Measurements from ENCODE around the gene EIPR1.
"Not testable (repeated sequence)": the region's sequence is repeated elsewhere in the genome, so short reads cannot be mapped to it uniquely, and the experiment has no call there.

Gene EIPR1

DNA sequence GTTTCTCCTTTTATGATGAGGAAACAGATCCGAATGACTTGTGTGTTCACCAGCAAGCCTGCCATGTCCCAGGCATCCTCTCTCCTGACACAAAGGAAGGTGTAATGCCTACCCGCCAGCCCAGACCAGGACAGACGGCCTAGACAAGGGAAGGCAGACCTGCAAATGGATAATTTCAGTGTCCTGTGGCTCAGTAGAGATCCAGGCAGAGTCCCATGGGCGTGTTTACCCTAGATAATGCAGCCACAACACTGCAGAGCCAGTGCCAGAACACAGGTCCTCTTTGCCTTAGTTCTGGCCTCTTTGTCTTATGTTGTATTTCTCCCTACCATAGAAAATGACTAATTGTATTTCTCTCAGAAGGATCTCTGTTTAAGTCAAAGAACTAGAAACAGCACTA is 14.6 kb upstream of the EIPR1 start:
- Histone ChIP-seq H3K4me1 (ENCODE audit: insufficient read depth, low read length) (no peaks in the 10 kb centered on the region), H3K36me3 (ENCODE audit: insufficient read depth, low read length) (peaks cover 60% of the 10 kb centered on the region), H2AFZ (ENCODE audit: low read depth, low read length) (no peak overlapping the region), H3K4me3 (ENCODE audit: low read length) (no peak overlapping the region), H3K9me3 (ENCODE audit: low read length) (peaks cover 8% of the 10 kb centered on the region), H3K27me3 (ENCODE audit: insufficient read depth, low read length) (no peaks in the 10 kb centered on the region)

- Histone ChIP-seq H2AFZ (ENCODE audit: low read depth, low read length) (no peak overlapping the region), H3K9me3 (ENCODE audit: low read length) (peaks cover 4% of the 10 kb centered on the region), H3K4me3 (ENCODE audit: low read length) (no peak overlapping the region), H3K27me3 (ENCODE audit: insufficient read depth, low read length) (no peaks in the 10 kb centered on the region), H3K4me1 (ENCODE audit: insufficient read depth, low read length) (no peaks in the 10 kb centered on the region), H3K36me3 (ENCODE audit: insufficient read depth, low read length) (peaks cover 66% of the 10 kb centered on the region)
Observed at GRCh38 chr2:3390041-3390440, 12.4 kb upstream of the EIPR1 start.

DNA sequence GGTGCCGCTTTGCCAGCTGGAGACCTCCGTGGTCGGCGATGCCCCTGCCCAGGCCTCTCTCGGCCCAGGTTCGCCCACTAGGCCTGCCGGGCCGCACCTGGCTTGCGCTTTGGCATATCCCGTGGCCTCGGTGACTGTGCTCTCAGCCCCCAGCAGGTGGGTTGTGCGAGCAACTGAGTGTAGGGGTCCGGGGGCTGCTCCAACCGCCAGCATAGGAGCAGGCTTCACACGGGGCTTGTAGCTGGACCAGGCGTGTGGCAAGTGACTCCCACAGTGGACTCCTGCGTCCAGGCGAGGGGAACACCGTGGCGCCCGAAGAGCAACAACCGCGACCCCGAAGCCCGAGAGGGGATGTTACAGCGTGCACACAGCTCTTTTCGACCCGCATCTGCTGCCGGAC is 11.6 kb upstream of the EIPR1 start:
- peaks cover 66% of the 10 kb centered on the region for H3K36me3 ChIP-seq (ENCODE audit: insufficient read depth, low read length)
- no peaks in the 10 kb centered on the region for H3K4me1 ChIP-seq (ENCODE audit: insufficient read depth, low read length)
- no peak overlapping the region for H2AFZ ChIP-seq (ENCODE audit: low read depth, low read length)
- H3K9me3 ChIP-seq (ENCODE audit: low read length), result peaks cover 4% of the 10 kb centered on the region
- H3K4me3 ChIP-seq (ENCODE audit: low read length), result no peak overlapping the region
- no peaks in the 10 kb centered on the region for H3K27me3 ChIP-seq (ENCODE audit: insufficient read depth, low read length)

GRCh38 chr2:3388412-3388738 is 10.8 kb upstream of the EIPR1 start:
- Histone ChIP-seq H2AFZ (ENCODE audit: low read depth, low read length) (no peak overlapping the region), H3K4me1 (ENCODE audit: insufficient read depth, low read length) (no peaks in the 10 kb centered on the region), H3K9me3 (ENCODE audit: low read length) (peaks cover 4% of the 10 kb centered on the region), H3K27me3 (ENCODE audit: insufficient read depth, low read length) (no peaks in the 10 kb centered on the region), H3K36me3 (ENCODE audit: insufficient read depth, low read length) (peaks cover 65% of the 10 kb centered on the region), H3K4me3 (ENCODE audit: low read length) (no peak overlapping the region)

DNA sequence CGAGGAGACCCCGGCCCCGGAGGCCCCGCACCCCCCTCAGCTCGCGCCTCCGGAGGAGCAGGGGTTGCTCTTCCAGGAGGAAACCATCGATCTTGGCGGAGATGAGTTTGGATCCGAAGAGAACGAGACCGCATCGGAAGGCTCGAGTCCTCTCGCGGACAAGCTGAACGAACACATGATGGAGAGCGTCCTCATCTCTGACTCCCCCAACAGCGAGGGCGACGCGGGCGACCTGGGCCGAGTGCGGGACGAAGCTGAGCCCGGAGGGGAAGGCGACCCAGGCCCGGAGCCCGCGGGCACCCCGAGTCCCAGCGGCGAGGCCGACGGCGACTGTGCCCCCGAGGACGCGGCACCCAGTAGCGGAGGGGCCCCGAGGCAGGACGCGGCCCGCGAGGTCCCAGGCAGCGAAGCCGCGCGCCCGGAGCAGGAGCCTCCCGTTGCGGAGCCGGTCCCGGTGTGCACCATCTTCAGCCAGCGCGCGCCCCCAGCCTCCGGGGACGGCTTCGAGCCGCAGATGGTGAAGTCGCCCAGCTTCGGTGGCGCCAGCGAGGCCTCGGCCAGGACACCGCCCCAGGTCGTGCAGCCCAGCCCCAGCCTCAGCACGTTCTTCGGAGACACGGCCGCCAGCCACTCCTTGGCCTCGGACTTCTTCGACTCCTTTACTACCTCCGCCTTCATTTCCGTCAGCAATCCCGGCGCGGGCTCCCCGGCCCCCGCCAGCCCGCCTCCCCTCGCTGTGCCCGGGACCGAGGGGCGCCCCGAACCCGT is 10.2 kb upstream of the EIPR1 start:
- Histone ChIP-seq H3K36me3 (ENCODE audit: insufficient read depth, low read length) (peaks cover 62% of the 10 kb centered on the region), H3K4me3 (ENCODE audit: low read length) (no peak overlapping the region), H3K4me1 (ENCODE audit: insufficient read depth, low read length) (no peaks in the 10 kb centered on the region), H3K9me3 (ENCODE audit: low read length) (peaks cover 3% of the 10 kb centered on the region), H3K27me3 (ENCODE audit: insufficient read depth, low read length) (no peaks in the 10 kb centered on the region), H2AFZ (ENCODE audit: low read depth, low read length) (no peak overlapping the region)

DNA sequence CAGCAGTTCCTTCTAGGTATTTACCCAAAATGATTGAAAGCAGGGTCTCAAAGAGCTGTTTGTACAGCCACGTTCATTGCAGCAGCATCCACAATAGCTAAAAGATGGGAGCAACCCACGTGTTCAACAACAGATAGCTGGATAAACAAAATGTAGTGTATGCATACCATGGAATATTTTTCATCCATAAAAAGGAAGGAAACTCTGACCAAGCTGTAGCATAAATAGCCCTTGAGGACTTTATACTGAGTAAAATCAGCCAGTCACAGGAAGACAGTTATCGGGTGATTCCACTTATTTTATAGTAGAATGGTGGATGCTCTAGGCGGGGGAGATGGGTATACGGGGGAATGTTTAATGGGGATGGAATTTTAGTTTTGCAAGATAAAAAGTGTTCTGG is 9.4 kb upstream of the EIPR1 start:
- H3K9me3 ChIP-seq (ENCODE audit: low read length), result peaks cover 3% of the 10 kb centered on the region
- H3K4me1 ChIP-seq (ENCODE audit: insufficient read depth, low read length), result no peaks in the 10 kb centered on the region
- no peaks in the 10 kb centered on the region for H3K27me3 ChIP-seq (ENCODE audit: insufficient read depth, low read length)
- no peak overlapping the region for H3K4me3 ChIP-seq (ENCODE audit: low read length)
- H3K36me3 ChIP-seq (ENCODE audit: insufficient read depth, low read length), result peaks cover 61% of the 10 kb centered on the region
- no peak overlapping the region for H2AFZ ChIP-seq (ENCODE audit: low read depth, low read length)

DNA sequence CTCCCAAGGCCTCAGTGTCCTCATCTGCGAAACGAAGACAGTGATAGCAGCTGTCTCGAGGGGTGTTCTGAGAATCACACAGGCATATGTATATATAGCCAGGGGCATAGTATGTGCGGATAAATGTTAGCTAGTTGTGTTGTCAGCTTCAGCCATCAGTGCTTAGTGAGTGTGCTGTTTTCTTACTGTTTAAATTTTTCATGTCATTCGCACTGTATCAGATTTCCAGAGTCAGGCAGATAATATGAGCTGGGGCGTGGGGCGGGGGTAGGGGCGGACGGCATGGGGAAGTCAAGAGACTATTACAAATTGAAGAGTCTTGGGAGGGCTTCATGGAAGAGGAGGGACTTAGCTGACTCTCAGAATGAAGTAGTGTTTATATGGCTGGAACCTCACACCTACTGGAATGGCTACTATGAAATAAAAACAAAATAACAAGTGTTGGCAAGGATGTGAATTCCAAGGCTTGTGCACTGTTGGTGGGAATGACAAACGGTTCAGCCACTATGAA is 8.9 kb upstream of the EIPR1 start:
- H2AFZ ChIP-seq (ENCODE audit: low read depth, low read length), result no peak overlapping the region
- no peaks in the 10 kb centered on the region for H3K27me3 ChIP-seq (ENCODE audit: insufficient read depth, low read length)
- no peak overlapping the region for H3K4me3 ChIP-seq (ENCODE audit: low read length)
- no peaks in the 10 kb centered on the region for H3K4me1 ChIP-seq (ENCODE audit: insufficient read depth, low read length)
- H3K36me3 ChIP-seq (ENCODE audit: insufficient read depth, low read length), result peaks cover 56% of the 10 kb centered on the region
- H3K9me3 ChIP-seq (ENCODE audit: low read length), result peaks cover 3% of the 10 kb centered on the region

DNA sequence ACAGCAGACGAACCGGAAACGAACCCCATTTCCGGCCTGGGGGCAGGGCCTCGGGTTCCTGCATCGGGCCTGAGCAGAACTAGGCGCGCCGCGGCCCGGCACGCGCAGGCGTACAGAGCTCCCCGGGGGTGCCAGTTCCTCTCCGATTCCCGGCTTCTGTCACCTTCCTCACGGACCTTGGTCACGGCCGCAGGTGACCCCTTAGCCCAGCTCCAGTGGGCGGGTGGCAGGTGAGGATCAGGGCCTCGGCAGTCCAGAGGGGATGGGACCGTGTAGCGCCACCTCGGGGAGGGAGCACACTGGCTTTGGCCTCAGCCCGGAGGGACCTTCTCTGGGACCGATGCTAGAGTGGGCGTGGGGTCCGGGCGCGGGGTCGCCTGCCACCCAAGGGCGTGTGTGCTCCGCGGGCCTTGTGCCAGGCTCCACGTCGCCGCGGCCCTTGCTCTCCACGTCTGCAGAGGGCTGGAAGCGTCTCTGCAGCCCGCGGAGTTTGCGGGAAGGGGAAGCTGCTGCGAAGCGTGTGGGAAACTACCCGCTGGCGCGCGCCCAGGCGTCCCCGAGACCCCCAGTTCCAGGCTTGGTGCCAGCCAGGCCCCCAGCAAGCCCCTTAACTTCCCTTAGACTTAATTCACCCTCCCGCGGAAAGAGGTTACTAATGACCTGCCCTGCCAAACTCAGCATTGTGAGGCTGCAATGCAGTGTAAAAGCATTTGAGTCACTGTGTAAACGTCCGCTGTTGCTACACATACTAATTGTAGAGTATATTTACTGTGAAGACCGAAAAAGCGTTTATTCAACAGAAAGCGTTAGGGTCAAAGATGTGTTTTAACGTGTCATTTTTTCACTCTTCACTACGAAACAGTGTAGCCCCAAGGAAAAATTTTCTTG is 2.3 kb upstream of the EIPR1 start, which contains the start of gene TRAPPC12:
TSS of gene TRAPPC12 (plus strand) at position 48 of the 888 bp plus-strand sequence. CDS start 7,930 bp downstream, outside the sequence.
- Histone ChIP-seq H3K36me3 (ENCODE audit: insufficient read depth, low read length) (peaks cover 16% of the 10 kb centered on the region), H3K4me1 (ENCODE audit: insufficient read depth, low read length) (peaks cover 25% of the 10 kb centered on the region), H3K9me3 (ENCODE audit: low read length) (no peaks in the 10 kb centered on the region), H3K27me3 (ENCODE audit: insufficient read depth, low read length) (no peaks in the 10 kb centered on the region), H3K4me3 (ENCODE audit: low read length) (peak within 1 kb of the TSS; percentile 78), H2AFZ (ENCODE audit: low read depth, low read length) (peak within 1 kb of the TSS; percentile 41)

GRCh38 chr2:3379339-3379646 is 1.7 kb upstream of the EIPR1 start:
- peak overlapping the region; percentile 41 for H2AFZ ChIP-seq (ENCODE audit: low read depth, low read length)
- peaks cover 25% of the 10 kb centered on the region for H3K4me1 ChIP-seq (ENCODE audit: insufficient read depth, low read length)
- H3K27me3 ChIP-seq (ENCODE audit: insufficient read depth, low read length), result no peaks in the 10 kb centered on the region
- H3K36me3 ChIP-seq (ENCODE audit: insufficient read depth, low read length), result peaks cover 16% of the 10 kb centered on the region
- H3K4me3 ChIP-seq (ENCODE audit: low read length), result peak overlapping the region; percentile 78
- no peaks in the 10 kb centered on the region for H3K9me3 ChIP-seq (ENCODE audit: low read length)

DNA sequence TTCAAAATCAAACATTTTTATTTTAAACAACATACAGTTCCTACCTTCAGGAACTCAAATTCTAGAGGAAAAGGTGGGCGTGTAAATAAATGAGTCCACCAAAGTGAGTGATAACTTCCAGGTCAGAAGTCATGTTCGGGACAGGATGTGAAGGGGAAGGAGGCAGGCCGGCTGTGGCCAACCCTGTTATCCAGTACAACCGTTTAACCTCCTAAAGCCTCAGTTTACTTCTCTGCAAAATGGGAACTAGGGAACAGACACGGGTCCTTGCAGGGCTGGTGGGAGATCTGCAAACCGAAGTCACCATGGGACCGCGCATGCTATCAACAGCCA is 373 bp downstream of the EIPR1 start:
- Histone ChIP-seq H3K4me3 (ENCODE audit: low read length) (peak overlapping the region; percentile 73), H3K9me3 (ENCODE audit: low read length) (no peaks in the 10 kb centered on the region), H3K4me1 (ENCODE audit: insufficient read depth, low read length) (peaks cover 25% of the 10 kb centered on the region), H3K27me3 (ENCODE audit: insufficient read depth, low read length) (no peaks in the 10 kb centered on the region), H3K36me3 (ENCODE audit: insufficient read depth, low read length) (peaks cover 7% of the 10 kb centered on the region), H2AFZ (ENCODE audit: low read depth, low read length) (peak overlapping the region; percentile 63)

GRCh38 chr2:3376821-3377220 is 797 bp downstream of the EIPR1 start:
- Histone ChIP-seq H3K27me3 (ENCODE audit: insufficient read depth, low read length) (no peaks in the 10 kb centered on the region), H3K36me3 (ENCODE audit: insufficient read depth, low read length) (peaks cover 6% of the 10 kb centered on the region), H3K9me3 (ENCODE audit: low read length) (no peaks in the 10 kb centered on the region), H3K4me3 (ENCODE audit: low read length) (peak overlapping the region; percentile 73), H3K4me1 (ENCODE audit: insufficient read depth, low read length) (peaks cover 25% of the 10 kb centered on the region), H2AFZ (ENCODE audit: low read depth, low read length) (no peak overlapping the region)

GRCh38 chr2:3369340-3370181 is 8.1 kb downstream of the EIPR1 start:
- not testable (repeated sequence) for H3K4me1 ChIP-seq (ENCODE audit: insufficient read depth, low read length); H3K36me3 ChIP-seq (ENCODE audit: insufficient read depth, low read length); H2AFZ ChIP-seq (ENCODE audit: low read depth, low read length); H3K4me3 ChIP-seq (ENCODE audit: low read length); H3K27me3 ChIP-seq (ENCODE audit: insufficient read depth, low read length); H3K9me3 ChIP-seq (ENCODE audit: low read length)

- no peak overlapping the region for H2AFZ ChIP-seq (ENCODE audit: low read depth, low read length)
- no peaks in the 10 kb centered on the region for H3K36me3 ChIP-seq (ENCODE audit: insufficient read depth, low read length)
- H3K4me1 ChIP-seq (ENCODE audit: insufficient read depth, low read length), result no peaks in the 10 kb centered on the region
- no peaks in the 10 kb centered on the region for H3K27me3 ChIP-seq (ENCODE audit: insufficient read depth, low read length)
- no peak overlapping the region for H3K4me3 ChIP-seq (ENCODE audit: low read length)
- peaks cover 6% of the 10 kb centered on the region for H3K9me3 ChIP-seq (ENCODE audit: low read length)
Observed at GRCh38 chr2:3368261-3368722, 9.3 kb downstream of the EIPR1 start.
